GM20000 (cell line): ENCODE results near the gene PXDN.

Source experiments
- DNase-seq: peaks from one replicate; pipeline ENCODE4 v3.0.0; 2012; ENCODE audit warnings: low spot score
- TF ChIP-seq, protein P1 (sequence below): IDR thresholded peaks from 2 replicates; pipeline ENCODE4 v1.5.1; 2012; ENCODE audit warnings: mild to moderate bottlenecking, control low read depth; ENCODE audit errors: extremely low read depth, missing control alignments

Gene PXDN

DNA sequence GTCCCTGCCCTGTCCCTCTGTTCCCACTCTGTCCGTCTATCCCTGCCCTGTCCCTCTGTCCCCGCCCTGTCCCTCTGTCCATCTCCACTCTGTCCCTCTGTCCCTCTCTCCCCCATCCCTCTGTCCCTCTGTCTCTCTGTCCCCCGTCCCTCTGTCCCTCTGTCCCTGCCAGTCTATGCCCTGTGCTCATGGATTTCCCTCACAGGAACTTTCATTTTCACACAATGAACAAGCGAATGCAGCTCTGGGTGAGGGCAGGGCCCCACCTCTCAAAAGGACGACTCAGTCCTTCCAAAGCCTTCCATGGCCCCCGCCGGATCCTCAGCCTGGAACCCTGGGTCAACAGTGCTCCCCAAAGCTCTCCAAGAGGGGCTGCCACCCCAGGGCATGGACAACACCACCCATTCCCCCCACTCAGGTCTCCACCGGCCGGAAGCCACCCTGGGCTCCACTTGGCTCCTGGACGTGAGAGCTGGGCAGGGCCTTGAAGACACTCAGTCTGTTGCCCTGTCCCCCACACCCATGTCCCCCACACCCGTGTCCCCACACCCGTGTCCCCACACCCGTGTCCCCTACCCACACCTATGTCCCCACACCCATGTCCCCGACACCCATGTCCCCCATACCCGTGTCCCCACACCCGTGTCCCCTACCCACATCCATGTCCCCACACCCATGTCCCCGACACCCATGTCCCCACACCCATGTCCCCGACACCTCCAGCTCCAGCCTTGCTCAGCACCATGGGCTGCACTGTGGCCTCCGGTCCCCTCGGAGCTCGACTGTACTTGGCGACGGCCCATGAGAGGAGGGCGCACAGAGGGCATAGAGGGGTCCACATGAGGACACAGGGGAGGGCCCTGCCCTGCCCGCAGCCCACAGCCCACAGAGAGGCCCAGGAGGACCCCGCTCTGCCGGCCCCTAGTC is 156.0 kb downstream of the PXDN start:
- DNase-seq, result no peak
- TF ChIP-seq, protein P1, sequence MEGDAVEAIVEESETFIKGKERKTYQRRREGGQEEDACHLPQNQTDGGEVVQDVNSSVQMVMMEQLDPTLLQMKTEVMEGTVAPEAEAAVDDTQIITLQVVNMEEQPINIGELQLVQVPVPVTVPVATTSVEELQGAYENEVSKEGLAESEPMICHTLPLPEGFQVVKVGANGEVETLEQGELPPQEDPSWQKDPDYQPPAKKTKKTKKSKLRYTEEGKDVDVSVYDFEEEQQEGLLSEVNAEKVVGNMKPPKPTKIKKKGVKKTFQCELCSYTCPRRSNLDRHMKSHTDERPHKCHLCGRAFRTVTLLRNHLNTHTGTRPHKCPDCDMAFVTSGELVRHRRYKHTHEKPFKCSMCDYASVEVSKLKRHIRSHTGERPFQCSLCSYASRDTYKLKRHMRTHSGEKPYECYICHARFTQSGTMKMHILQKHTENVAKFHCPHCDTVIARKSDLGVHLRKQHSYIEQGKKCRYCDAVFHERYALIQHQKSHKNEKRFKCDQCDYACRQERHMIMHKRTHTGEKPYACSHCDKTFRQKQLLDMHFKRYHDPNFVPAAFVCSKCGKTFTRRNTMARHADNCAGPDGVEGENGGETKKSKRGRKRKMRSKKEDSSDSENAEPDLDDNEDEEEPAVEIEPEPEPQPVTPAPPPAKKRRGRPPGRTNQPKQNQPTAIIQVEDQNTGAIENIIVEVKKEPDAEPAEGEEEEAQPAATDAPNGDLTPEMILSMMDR, result no peak

- DNase-seq, result no peak
These were observed 157.1 kb downstream of the PXDN start for GRCh38 chr2:1586923-1587840.

GRCh38 chr2:1586251-1586922 is 157.9 kb downstream of the PXDN start:
- TF ChIP-seq, protein P1, result no peak
- no peak for DNase-seq

More at GRCh38 chr2:1586923-1587840, 157.1 kb downstream of the PXDN start:
- TF ChIP-seq, protein P1, result no peak

DNA sequence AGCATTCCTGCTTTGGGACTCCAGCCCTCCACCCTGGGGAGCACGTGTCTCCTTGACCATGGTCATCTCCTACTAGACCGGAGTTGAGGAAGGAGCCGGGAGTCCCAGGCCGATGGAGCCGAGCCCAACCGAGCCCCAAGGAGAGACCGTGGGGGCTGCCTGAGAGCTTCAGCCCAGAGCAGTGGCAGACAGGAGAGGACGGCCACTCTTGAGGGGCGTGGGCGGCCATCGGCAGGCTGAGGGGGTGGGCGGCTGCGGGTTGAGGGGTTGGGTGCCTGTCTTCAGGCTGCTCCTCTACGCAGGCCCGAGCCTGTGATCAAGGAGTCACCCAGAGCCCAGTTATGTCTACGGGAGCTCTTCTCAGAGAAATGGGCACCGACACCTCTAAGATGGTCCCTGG is 158.7 kb downstream of the PXDN start:
- DNase-seq, result no peak
- TF ChIP-seq, protein P1, result no peak

DNA sequence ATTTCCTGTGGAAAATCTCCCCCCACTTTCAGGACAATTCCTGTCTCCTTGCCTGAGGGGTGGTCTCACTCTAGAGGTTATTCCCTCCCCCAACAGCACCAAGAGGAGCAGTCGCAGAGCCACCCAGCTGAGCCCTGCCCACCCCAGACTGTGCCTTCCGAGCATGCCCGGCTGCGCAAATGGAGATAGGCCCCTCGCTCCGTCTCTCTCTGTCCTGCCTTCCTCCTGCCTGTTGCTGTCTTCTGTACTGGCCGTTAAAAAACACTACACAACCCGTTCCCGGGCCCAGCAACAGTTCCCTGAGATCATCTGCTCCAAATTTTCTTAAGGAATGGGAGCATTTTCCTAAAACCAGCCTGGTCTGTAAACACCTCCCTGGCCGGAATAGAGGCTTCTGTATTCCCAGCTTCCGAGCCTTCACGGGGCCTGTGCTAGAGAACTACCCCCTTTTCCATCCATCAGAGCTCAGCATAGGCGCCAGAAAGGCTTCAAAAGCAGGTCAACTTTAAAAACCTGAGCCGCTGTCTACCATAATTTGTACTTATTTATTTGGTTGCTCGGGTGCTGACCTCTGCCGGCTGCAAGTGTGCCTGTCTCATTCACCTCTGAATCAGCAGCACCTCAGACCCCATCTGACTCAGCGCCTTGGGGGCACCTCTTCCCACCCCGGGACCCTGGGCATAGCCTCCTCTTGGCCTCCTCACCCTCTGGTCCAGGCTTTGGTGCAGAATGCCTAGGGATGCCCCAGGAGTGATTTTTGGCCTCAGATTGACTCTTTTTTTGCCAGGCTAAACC is 159.4 kb downstream of the PXDN start:
- DNase-seq, result no peak
- TF ChIP-seq, protein P1, result no peak

DNA sequence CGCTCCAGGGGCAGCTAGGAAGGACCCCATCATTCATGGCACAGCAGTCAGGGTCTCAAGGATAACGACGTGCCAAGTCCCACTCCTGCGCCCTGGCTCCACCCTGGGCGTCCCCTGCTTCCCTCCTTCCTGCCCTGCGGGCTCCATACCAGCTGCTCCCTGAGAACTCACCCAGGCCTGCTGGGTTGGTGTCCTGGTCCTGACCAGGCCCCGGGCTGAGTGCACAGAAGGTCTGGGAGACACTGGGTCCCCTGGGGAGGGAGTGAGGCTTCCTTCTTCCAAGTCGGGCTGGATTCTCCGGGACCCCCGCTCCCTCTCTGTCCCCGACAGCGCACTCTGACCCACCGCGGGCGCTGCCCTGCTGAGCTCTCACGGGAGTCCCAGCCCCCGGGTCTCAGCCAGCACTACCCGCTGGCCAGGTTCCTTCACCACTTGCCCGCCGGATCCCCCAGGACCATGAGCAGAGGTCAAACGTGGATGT is 160.2 kb downstream of the PXDN start:
- DNase-seq, result no peak
- TF ChIP-seq, protein P1, result no peak
